Panc1 (cell line): ENCODE results near the gene WASL. TPM values are rescaled to one million over a fixed set of nuclear protein-coding genes. Genes with fewer than 3 reads are reported as not detected.

Experiments used
- ATAC-seq: fragments of 200-7000 bp; cut with Tn5 transposase; 2 replicates; pipeline ENCODE4 v1.9.1; 2020; ENCODE audit warnings: mild to moderate bottlenecking, moderate library complexity
- BruUV-seq: library from RNA; stranded (reverse); fragments of 400-500 nt; replicated peaks from 2 replicates; lab custom pipeline; 2021; lab: Mats Ljungman, UMichigan
- CTCF ChIA-PET: fragments of 300-600 bp; sonication (Branson Sonifier 250); formaldehyde crosslinking; loops from one replicate; lab custom pipeline; 2022; ENCODE audit warnings: antibody characterized with exemption; lab: Charles Lee
- POLR2A ChIA-PET: fragments of 300-600 bp; sonication (Branson Sonifier 250); formaldehyde crosslinking; loops from one replicate; lab custom pipeline; 2022; ENCODE audit warnings: antibody characterized with exemption; lab: Charles Lee
- DNase-seq: peaks from one replicate; pipeline ENCODE4 v3.0.0-alpha.2; 2010; ENCODE audit warnings: low read depth, low spot score
- H3K27ac ChIP-seq: 2 replicates; pipeline ENCODE4 v1.5.1; 2011; ENCODE audit warnings: mild to moderate bottlenecking, low read length, inconsistent platforms
- H3K27me3 ChIP-seq: fragments of 200-500 bp; sonication (Bioruptor generic); 2 replicates; pipeline ENCODE4 v1.6.0; 2014; ENCODE audit warnings: low read length, inconsistent platforms; ENCODE audit not compliant: control insufficient read depth, insufficient read depth
- H3K36me3 ChIP-seq: fragments of 200-500 bp; sonication (Bioruptor generic); 2 replicates; pipeline ENCODE4 v1.5.1; 2014; ENCODE audit warnings: inconsistent platforms, mild to moderate bottlenecking, low read length, moderate library complexity; ENCODE audit not compliant: control insufficient read depth, insufficient read depth
- H3K4me1 ChIP-seq: 2 replicates; pipeline ENCODE4 v1.5.1; 2011; ENCODE audit warnings: inconsistent platforms, mild to moderate bottlenecking, low read length, moderate library complexity; ENCODE audit not compliant: control insufficient read depth, insufficient read depth
- H3K4me3 ChIP-seq, 2 experiments: 2 replicates each; pipeline ENCODE4 v1.5.1; 2011 to 2012; ENCODE audit warnings: low read depth in 2 of 2, low read length in 2 of 2, mild to moderate bottlenecking in 2 of 2, inconsistent platforms in 1 of 2, moderate library complexity in 1 of 2
- H3K9me3 ChIP-seq: fragments of 200-500 bp; sonication (Bioruptor generic); 2 replicates; pipeline ENCODE4 v1.5.1; 2014; ENCODE audit warnings: low read depth, mild to moderate bottlenecking, inconsistent platforms, low read length, moderate library complexity; ENCODE audit not compliant: control insufficient read depth, insufficient read depth
- CTCF ChIP-seq: fragments of 450-650 bp; IDR thresholded peaks from 2 replicates; pipeline ENCODE4 v1.5.1; 2017; ENCODE audit warnings: mild to moderate bottlenecking
- POLR2AphosphoS5 ChIP-seq: IDR thresholded peaks from 2 replicates; pipeline ENCODE4 v1.6.1; 2012; ENCODE audit warnings: mild to moderate bottlenecking, low read depth, low read length, moderate library complexity
- REST ChIP-seq, 2 experiments: IDR thresholded peaks; 2 replicates each; pipeline ENCODE4 v1.6.1; 2011 to 2012; ENCODE audit warnings: low read depth in 2 of 2, control low read depth in 1 of 2, low read length in 1 of 2, mild to moderate bottlenecking in 1 of 2, moderate library complexity in 1 of 2; ENCODE audit not compliant: insufficient read depth in 1 of 2
- SIN3A ChIP-seq: IDR thresholded peaks from 2 replicates; pipeline ENCODE4 v1.6.1; 2012; ENCODE audit warnings: low read depth, mild to moderate bottlenecking, low read length, moderate library complexity, borderline replicate concordance; ENCODE audit not compliant: insufficient read depth
- TCF7L2 ChIP-seq: IDR thresholded peaks from 2 replicates; pipeline ENCODE4 v1.6.1; 2011; ENCODE audit warnings: mild to moderate bottlenecking, low read depth, low read length, inconsistent platforms
- in situ Hi-C: cut with HindIII; loops from 2 replicates; pipeline ENCODE4 v1.10.0; 2016; ENCODE audit warnings: low sequenced_read_pairs, low pct_unique_long_range_greater_than_20kb
- intact Hi-C: fragments of 100-400 bp; cut with micrococcal nuclease; formaldehyde crosslinking; loops from one replicate; pipeline ENCODE4 v1.10.0; 2022; ENCODE audit not compliant: unreplicated experiment
- total RNA-seq: library from RNA; stranded (reverse); gene quantifications from one replicate; pipeline ENCODE4 v1.2.1, GENCODE V29; 2021; ENCODE audit not compliant: unreplicated experiment

The WASL gene
- total RNA-seq, 1 experiment from 2014 or later: 29.6 TPM

- POLR2A ChIA-PET: no interaction called here
- CTCF ChIA-PET: no interaction called here
- BruUV-seq: no TSS peak
Measured at GRCh38 chr7:123735539-123735938, 13.3 kb downstream of the WASL start.

GRCh38 chr7:123734498-123734897 is 14.3 kb downstream of the WASL start:
- Histone ChIP-seq H3K9me3 (no peaks in the 10 kb centered on the region; the same call in 1 of the 2 replicates), H3K4me3 (no peak overlapping the region), H3K36me3 (no peaks in the 10 kb centered on the region), H3K27me3 (no peaks in the 10 kb centered on the region), H3K4me1 (no peaks in the 10 kb centered on the region), H3K27ac (no peak overlapping the region)
- no TSS peak for BruUV-seq
- DNase-seq: no peak
- ChIA-PET CTCF (no interaction called here), POLR2A (interaction anchor here (0.6 kb wide), 1 partner anchor 174 kb away, joined by 4 read pairs; no protein-coding TSS in a partner anchor)
- intact Hi-C loops: no loop called here
- in situ Hi-C loops: no loop called here
- TF ChIP-seq SIN3A (no peak), POLR2AphosphoS5 (no peak), TCF7L2 (no peak), CTCF (no peak), REST (IDR thresholded peaks at IDR 0.05; ENCODE audit: insufficient read depth in 1 of 2, low read depth in 2 of 2, low read length in 1 of 2) (no peak)
- ATAC-seq: no peak

More at GRCh38 chr7:123735539-123735938, 13.3 kb downstream of the WASL start:
- ATAC-seq (no peak), DNase-seq (no peak)
- Histone ChIP-seq H3K4me3 (no peak overlapping the region), H3K9me3 (no peaks in the 10 kb centered on the region; the same call in 1 of the 2 replicates), H3K4me1 (no peaks in the 10 kb centered on the region), H3K27ac (no peak overlapping the region), H3K27me3 (no peaks in the 10 kb centered on the region), H3K36me3 (no peaks in the 10 kb centered on the region)
- intact Hi-C loops (no loop called here), in situ Hi-C loops (no loop called here)
- TF ChIP-seq SIN3A (no peak), REST (IDR thresholded peaks at IDR 0.05; ENCODE audit: insufficient read depth in 1 of 2, low read depth in 2 of 2, low read length in 1 of 2) (no peak), TCF7L2 (no peak), POLR2AphosphoS5 (no peak), CTCF (no peak)
